GM12865 (cell line): ENCODE results near the gene GM2A.
A peak's percentile ranks its signal among the peaks of the same experiment; 100 is the strongest.

Experiments used
- DNase-seq: peaks from one replicate; pipeline ENCODE4 v3.0.0; 2010; ENCODE audit warnings: low read depth
- H3K4me3 ChIP-seq: 2 replicates; pipeline ENCODE4 v1.5.1; 2011; ENCODE audit warnings: mild to moderate bottlenecking, low read depth, low read length, control low read depth
- TF ChIP-seq, protein P1 (sequence below): IDR thresholded peaks from 2 replicates; pipeline ENCODE4 v1.5.1; 2011; ENCODE audit warnings: low read length, control low read depth, low read depth, inconsistent platforms; ENCODE audit not compliant: insufficient read depth; ENCODE audit errors: missing control alignments

The GM2A gene

DNA sequence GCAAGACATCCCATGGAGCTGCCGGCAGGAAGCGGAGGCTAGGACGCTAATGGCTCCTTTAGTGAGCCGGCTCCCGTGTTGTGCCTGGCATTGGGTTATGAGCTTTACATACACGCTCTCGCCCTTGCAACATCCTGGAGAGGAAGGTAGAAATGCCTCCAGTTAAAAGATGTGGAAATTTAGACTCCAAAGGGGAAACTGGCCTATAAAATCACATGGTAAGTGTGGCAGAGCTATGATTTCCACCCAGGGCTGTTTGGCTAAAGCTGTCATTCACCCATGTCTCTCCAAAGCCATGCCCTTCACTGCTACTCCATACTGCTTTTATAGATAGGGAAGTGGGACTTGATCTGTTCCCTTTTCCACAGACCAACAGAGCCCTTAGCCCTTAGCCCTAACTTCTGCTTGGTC, 5.2 kb downstream of the GM2A start:
- no peak overlapping the region for H3K4me3 ChIP-seq
- no peak for DNase-seq
- TF ChIP-seq, protein P1, sequence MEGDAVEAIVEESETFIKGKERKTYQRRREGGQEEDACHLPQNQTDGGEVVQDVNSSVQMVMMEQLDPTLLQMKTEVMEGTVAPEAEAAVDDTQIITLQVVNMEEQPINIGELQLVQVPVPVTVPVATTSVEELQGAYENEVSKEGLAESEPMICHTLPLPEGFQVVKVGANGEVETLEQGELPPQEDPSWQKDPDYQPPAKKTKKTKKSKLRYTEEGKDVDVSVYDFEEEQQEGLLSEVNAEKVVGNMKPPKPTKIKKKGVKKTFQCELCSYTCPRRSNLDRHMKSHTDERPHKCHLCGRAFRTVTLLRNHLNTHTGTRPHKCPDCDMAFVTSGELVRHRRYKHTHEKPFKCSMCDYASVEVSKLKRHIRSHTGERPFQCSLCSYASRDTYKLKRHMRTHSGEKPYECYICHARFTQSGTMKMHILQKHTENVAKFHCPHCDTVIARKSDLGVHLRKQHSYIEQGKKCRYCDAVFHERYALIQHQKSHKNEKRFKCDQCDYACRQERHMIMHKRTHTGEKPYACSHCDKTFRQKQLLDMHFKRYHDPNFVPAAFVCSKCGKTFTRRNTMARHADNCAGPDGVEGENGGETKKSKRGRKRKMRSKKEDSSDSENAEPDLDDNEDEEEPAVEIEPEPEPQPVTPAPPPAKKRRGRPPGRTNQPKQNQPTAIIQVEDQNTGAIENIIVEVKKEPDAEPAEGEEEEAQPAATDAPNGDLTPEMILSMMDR: no peak

DNA sequence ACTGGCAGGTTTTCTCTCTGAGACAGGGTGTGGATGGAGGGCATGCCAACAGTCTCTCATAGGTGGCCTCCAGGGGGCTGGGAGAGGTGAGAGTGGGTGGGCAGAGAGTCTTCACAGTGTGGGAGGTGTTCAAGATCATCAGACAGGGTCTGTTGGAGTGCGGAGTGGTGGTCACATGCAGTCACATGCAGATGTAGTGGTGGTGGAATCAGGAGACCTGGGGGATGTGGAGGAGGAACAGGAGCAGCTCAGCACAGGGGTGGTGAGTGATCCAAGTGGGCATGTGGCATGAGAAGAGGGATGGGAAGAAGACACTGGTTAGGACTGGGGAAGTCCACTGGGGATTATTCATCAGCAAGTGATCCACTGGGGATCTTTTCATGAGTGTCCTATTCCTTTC, 5.8 kb downstream of the GM2A start:
- DNase-seq: no peak
- TF ChIP-seq, protein P1: no peak

DNA sequence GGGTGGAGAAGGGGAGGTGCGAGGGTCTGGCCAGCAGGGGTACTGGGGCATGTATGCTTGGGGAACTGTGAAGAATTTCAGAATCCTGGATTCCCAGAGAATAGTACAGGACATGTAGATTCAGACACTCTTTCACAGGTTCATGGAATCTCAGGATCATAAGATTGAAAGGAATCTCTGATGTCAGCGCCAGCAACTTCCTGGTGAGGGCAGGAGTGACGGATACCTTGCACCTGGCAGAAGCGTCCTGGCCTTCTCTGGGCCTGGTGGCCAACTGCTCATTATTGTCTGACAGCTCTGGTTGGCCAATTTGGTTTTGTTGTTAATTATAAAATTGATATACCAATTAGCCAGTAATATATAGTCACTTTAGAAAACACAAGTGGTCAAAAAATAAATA, 6.9 kb downstream of the GM2A start:
- DNase-seq: no peak
- TF ChIP-seq, protein P1: no peak
- no peak overlapping the region for H3K4me3 ChIP-seq

More for the DNA sequence above, 5.8 kb downstream of the GM2A start:
- no peak overlapping the region for H3K4me3 ChIP-seq

DNA sequence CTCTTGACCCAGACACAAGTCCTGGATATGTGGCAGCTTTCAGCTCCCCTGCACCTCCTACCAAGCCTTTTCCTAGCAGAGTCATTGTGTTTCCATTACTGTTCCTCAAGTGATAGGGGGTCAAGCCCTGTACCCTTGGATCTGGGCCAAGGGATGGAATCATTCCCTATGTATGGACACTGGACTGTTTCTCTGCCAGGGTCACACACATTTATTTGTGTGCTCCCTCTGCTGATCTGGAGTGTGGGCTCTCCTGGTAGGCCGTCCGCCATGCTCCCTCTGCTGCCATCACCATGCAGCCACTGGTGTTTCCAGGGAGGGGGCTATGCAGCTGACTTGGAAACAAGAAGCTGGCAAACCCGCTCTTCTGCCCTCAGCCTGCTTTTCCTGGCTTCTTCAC, 9.5 kb downstream of the GM2A start:
- TF ChIP-seq, protein P1: no peak
- no peak for DNase-seq
- H3K4me3 ChIP-seq: no peak overlapping the region

DNA sequence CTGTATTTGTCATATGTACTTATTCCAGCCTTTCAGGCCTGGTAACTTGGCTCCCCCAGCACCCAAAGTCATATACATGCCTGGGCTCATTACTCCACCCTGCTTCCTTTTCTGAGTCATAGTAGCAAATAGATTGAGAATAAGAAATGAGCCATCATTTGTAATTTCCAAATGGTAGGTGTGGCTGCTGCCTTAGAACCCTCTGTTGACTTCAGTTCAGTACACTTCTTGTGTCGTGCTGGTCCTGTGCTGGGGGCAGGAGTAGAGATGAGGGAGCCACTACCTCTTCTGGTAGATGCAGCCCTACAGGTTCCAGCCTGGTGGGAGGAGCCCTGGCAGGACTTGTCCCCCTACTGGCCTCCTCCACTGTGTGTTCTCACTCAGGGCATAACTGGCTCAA, 11.1 kb downstream of the GM2A start:
- TF ChIP-seq, protein P1: no peak
- H3K4me3 ChIP-seq: no peak overlapping the region
- DNase-seq: no peak

DNA sequence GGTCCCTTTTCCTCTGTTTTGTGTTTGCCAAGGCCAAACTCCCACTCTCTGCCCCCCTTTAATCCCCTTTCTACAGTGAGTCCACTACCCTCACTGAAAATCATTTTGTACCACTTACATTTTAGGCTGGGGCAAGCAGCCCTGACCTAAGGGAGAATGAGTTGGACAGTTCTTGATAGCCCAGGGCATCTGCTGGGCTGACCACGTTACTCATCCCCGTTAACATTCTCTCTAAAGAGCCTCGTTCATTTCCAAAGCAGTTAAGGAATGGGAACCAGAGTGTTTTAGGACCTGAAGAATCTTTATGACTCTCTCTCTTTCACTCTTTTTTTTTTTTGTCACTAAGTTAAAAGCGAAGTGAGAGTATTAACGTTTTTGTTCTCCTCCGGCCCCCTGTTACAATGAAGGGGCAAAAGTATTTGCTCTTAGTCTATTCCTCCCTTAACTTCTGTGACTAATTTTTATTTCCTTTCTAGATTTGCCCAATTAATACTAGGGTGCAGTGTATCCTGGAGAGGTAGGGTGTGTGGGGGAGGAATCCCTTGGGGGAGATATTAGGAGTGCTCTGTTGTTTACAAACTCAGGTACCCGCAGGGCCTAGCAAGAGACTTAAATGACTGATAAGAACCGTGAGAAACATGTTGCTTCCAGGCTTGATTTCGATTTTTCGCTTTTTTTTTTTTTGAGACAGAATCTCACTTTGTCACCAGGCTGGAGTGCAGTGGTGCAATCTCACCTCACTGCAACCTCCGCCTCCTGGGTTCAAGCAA, 14.7 kb downstream of the GM2A start:
- H3K4me3 ChIP-seq: no peak overlapping the region
- no peak for DNase-seq
- TF ChIP-seq, protein P1: no peak

DNA sequence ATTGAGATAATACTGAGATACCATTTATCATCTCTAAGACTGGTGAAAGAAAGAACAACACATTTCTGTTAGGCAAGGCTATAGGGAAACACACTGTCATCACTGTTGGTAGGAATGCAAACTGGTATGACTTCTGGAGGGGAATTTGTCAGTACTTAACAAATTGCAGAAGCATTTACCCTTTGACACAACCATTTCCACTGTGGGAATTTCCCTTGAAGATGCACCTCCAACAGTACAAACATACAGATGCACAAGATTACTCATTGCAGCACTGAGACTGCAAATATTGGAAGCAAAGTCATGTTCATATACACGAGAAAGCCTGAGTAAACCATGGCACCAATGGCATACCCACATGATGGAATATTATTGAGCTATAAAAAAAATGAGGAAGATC, 17.6 kb downstream of the GM2A start:
- H3K4me3 ChIP-seq: no peak overlapping the region
- TF ChIP-seq, protein P1: no peak
- peak; percentile 72 for DNase-seq
